ENCODE results near the gene C4BPA. TPM values are rescaled to one million over a fixed set of nuclear protein-coding genes. Genes with fewer than 3 reads are reported as not detected.

C4BPA gene
- total RNA-seq, 2 donors from 2014 or later: 8.9 to 23.1 TPM

DNA sequence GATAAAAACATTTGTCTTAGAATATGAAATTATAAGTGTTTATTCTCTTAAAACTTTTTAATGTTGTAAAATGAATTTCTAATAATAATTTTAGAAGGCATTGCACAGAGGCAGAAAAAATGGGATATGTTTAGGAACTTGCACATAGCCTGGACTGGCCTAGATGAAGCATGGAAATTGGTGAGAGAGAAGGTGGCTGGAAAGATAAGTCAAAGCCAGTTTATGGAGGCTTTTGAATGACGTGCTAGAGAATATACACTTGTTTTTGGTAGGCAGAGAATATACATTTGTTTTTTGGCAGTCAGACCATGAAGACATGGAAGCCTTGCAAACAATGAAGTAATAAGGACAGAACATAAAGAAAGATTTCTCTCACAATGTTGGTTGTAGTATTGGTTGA, 2.3 kb upstream of the C4BPA start:
- no peaks in the 10 kb centered on the region for H3K9me3 ChIP-seq
- DNase-seq (no peak), ATAC-seq (no peak)
- 86 to 87% methylated on average over 1 of the region's 1 CpG for WGBS, 2 donors
- peaks cover 19% of the 10 kb centered on the region for H3K4me1 ChIP-seq
- H3K27me3 ChIP-seq: no peaks in the 10 kb centered on the region
- no peak for TF ChIP-seq POLR2A (IDR thresholded peaks at IDR 0.05)
- TF ChIP-seq, protein P1, sequence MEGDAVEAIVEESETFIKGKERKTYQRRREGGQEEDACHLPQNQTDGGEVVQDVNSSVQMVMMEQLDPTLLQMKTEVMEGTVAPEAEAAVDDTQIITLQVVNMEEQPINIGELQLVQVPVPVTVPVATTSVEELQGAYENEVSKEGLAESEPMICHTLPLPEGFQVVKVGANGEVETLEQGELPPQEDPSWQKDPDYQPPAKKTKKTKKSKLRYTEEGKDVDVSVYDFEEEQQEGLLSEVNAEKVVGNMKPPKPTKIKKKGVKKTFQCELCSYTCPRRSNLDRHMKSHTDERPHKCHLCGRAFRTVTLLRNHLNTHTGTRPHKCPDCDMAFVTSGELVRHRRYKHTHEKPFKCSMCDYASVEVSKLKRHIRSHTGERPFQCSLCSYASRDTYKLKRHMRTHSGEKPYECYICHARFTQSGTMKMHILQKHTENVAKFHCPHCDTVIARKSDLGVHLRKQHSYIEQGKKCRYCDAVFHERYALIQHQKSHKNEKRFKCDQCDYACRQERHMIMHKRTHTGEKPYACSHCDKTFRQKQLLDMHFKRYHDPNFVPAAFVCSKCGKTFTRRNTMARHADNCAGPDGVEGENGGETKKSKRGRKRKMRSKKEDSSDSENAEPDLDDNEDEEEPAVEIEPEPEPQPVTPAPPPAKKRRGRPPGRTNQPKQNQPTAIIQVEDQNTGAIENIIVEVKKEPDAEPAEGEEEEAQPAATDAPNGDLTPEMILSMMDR (IDR thresholded peaks at IDR 0.05): no peak
- intact Hi-C loops (cut with DNase I): no loop called here
- no peak overlapping the region for H3K4me3 ChIP-seq
- no peak overlapping the region for H3K27ac ChIP-seq
- H3K36me3 ChIP-seq (replicated peaks in 1 of 2; ENCODE audit: insufficient read depth in 1 of 2, low read depth in 2 of 2): no peaks in the 10 kb centered on the region

DNA sequence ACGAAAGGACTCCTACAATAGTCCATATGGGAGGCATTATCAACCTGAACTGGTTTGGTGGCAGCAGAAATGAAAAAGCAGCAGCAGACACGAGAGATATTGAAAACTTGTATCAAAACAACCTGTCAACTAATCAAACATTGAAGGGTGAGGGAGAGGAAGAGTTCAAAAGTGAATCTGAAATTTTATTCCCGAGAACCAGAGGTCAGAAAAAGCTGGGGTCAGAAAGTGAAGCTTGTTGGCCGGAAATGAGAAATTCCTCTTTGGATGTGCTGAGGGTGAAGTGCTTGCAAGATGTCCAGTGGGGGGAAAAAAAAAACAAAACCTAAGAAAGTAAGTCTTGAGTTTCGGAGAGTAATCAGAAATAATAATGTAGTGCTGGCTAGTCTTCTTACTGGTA, 1.9 kb upstream of the C4BPA start:
- DNase-seq (no peak), ATAC-seq (no peak)
- intact Hi-C loops (cut with DNase I): no loop called here
- Histone ChIP-seq H3K36me3 (replicated peaks in 1 of 2; ENCODE audit: insufficient read depth in 1 of 2, low read depth in 2 of 2) (no peaks in the 10 kb centered on the region), H3K27ac (no peak overlapping the region), H3K4me1 (peaks cover 19% of the 10 kb centered on the region), H3K27me3 (no peaks in the 10 kb centered on the region), H3K9me3 (no peaks in the 10 kb centered on the region), H3K4me3 (no peak overlapping the region)
- WGBS, 2 donors: 80 to 84% methylated on average over 5 of the region's 5 CpGs
- TF ChIP-seq, protein P1 (IDR thresholded peaks at IDR 0.05): no peak
- TF ChIP-seq POLR2A (IDR thresholded peaks at IDR 0.05): no peak

DNA sequence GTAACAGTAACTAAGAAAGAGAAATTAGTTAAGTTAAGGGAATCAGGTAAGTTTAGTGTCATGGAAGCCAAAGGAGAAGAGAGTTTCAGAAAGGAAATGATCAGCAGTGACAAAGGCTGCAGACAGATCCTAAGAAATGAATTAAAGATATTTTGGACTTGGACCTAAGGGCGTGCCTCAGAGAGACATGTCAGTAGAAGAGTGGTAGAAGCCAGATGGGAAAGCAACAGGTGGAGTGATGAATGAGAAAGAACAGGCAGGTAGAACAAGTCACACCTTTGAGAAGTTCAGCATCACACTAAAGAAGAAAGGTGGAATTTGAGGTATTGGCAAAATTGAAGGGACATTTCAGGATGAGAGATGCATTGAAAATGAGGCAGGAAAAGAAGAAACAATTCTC, 1.4 kb upstream of the C4BPA start:
- H3K9me3 ChIP-seq: no peaks in the 10 kb centered on the region
- intact Hi-C loops (cut with DNase I): no loop called here
- no peaks in the 10 kb centered on the region for H3K27me3 ChIP-seq
- H3K27ac ChIP-seq: no peak overlapping the region
- ATAC-seq (no peak), DNase-seq (no peak)
- H3K36me3 ChIP-seq (replicated peaks in 1 of 2; ENCODE audit: insufficient read depth in 1 of 2, low read depth in 2 of 2): no peaks in the 10 kb centered on the region
- TF ChIP-seq, protein P1 (IDR thresholded peaks at IDR 0.05): no peak
- TF ChIP-seq POLR2A (IDR thresholded peaks at IDR 0.05): no peak
- 71 to 89% methylated on average over 1 of the region's 1 CpG for WGBS, 2 donors
- H3K4me3 ChIP-seq: no peak overlapping the region
- H3K4me1 ChIP-seq: peaks cover 19% of the 10 kb centered on the region

DNA sequence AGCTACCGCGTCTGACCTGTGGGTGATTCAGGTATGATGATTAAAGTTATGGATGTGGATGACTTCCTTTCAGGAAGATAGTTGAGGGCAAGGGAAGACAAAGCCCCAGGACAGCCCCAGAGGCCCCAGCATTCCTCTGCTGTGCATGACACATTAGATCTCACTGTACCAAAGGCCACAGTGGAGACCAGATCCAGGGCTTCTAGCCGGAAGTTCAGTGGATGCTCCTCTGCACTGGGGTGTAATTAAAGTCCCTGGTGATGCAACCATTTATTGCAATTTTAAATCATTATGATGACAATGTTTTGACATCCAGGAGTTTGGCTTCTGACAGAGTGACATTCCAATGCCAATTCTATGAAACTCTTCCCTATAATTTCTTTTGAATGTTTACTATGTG, 5.0 kb downstream of the C4BPA start:
- TF ChIP-seq, protein P1 (IDR thresholded peaks at IDR 0.05): no peak
- no peak for TF ChIP-seq POLR2A (IDR thresholded peaks at IDR 0.05)
- Histone ChIP-seq H3K4me3 (no peak overlapping the region), H3K27me3 (no peaks in the 10 kb centered on the region), H3K27ac (no peak overlapping the region), H3K36me3 (replicated peaks in 1 of 2; ENCODE audit: insufficient read depth in 1 of 2, low read depth in 2 of 2) (no peaks in the 10 kb centered on the region), H3K9me3 (no peaks in the 10 kb centered on the region), H3K4me1 (peaks cover 9% of the 10 kb centered on the region)
- ATAC-seq (no peak), DNase-seq (no peak)
- intact Hi-C loops (cut with DNase I): no loop called here
- 85 to 93% methylated on average over 3 of the region's 3 CpGs for WGBS, 2 donors

DNA sequence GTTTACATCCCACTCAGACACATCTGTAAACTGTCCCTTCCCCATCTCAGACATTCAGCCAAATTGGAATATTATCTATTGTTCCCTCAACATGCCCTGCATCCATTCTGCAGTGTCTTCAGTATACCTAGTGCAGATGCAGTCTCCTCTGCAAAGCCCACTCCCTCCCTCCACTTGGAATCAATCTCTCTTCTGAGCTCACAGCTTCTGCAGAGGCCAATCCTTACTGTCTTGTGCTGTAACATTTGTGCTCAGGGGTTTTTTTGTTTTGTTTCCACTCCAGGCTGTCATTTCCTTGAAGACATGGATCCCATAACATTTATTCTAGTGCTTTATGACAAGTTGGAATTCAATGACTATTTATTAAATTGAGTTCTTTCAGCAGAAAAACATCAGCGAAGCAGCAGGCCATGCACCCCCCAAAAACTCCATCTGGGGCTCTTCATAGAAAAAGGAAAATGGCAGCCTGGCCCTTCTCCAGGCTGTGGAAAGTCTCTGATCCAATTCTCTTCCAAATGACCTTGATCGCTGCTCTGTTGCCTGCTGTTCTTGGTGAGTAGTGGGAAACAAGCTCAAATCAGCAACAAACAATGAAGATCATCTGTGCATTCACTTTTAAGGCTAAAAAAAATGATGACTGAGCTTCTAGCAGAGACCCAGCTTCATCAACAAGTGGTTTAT, 8.7 kb downstream of the C4BPA start:
- DNase-seq (no peak), ATAC-seq (no peak)
- TF ChIP-seq POLR2A (IDR thresholded peaks at IDR 0.05): no peak
- TF ChIP-seq, protein P1 (IDR thresholded peaks at IDR 0.05): no peak
- 52 to 78% methylated on average over 2 of the region's 2 CpGs for WGBS, 2 donors
- no peak overlapping the region for H3K27ac ChIP-seq
- intact Hi-C loops (cut with DNase I): no loop called here
- H3K9me3 ChIP-seq: no peaks in the 10 kb centered on the region
- H3K27me3 ChIP-seq: no peaks in the 10 kb centered on the region
- no peak overlapping the region for H3K4me3 ChIP-seq
- H3K4me1 ChIP-seq: no peaks in the 10 kb centered on the region
- no peaks in the 10 kb centered on the region for H3K36me3 ChIP-seq (replicated peaks in 1 of 2; ENCODE audit: insufficient read depth in 1 of 2, low read depth in 2 of 2)
